ENCODE measurements around the gene CDK14.
"Not testable (repeated sequence)": the region's sequence is repeated elsewhere in the genome, so short reads cannot be mapped to it uniquely, and the experiment has no call there.

CDK14 gene

GRCh38 chr7:90597563-90598253 lies 1.6 kb downstream of the CDK14 start:
- no peak for DNase-seq

GRCh38 chr7:90599038-90599437 lies 2.9 kb downstream of the CDK14 start:
- DNase-seq, result no peak

- no peak for DNase-seq
Observed at GRCh38 chr7:90599892-90600555, 3.9 kb downstream of the CDK14 start.

GRCh38 chr7:90602303-90602702 lies 6.2 kb downstream of the CDK14 start:
- DNase-seq, result no peak

- DNase-seq, result no peak
Observed at GRCh38 chr7:90603346-90603745, 7.2 kb downstream of the CDK14 start.

- no peak for DNase-seq
Observed at GRCh38 chr7:90604383-90604782, 8.3 kb downstream of the CDK14 start.

- no peak for DNase-seq
Observed at GRCh38 chr7:90605055-90605454, 8.9 kb downstream of the CDK14 start.

GRCh38 chr7:90607196-90607595 lies 11.1 kb downstream of the CDK14 start:
- DNase-seq, result no peak

- DNase-seq, result no peak
Observed at GRCh38 chr7:90610105-90610504, 14.0 kb downstream of the CDK14 start.

GRCh38 chr7:90611115-90611514 lies 15.0 kb downstream of the CDK14 start:
- no peak for DNase-seq

GRCh38 chr7:90613088-90613498 lies 17.0 kb downstream of the CDK14 start:
- DNase-seq, result peak; percentile 37

- DNase-seq, result no peak
Observed at GRCh38 chr7:90617442-90617841, 21.3 kb downstream of the CDK14 start.

- no peak for DNase-seq
Observed at GRCh38 chr7:90618876-90619275, 22.8 kb downstream of the CDK14 start.

GRCh38 chr7:90621125-90621746 lies 25.1 kb downstream of the CDK14 start:
- DNase-seq, result no peak

- no peak for DNase-seq
Observed at GRCh38 chr7:90621747-90622140, 25.6 kb downstream of the CDK14 start.

- DNase-seq, result no peak
Observed at GRCh38 chr7:90622670-90623069, 26.5 kb downstream of the CDK14 start.

- DNase-seq, result peak; percentile 53
Observed at GRCh38 chr7:90624225-90624911, 28.2 kb downstream of the CDK14 start.

- DNase-seq, result no peak
Observed at GRCh38 chr7:90625051-90625450, 28.9 kb downstream of the CDK14 start.

GRCh38 chr7:90625562-90625961 lies 29.4 kb downstream of the CDK14 start:
- peak; percentile 92 for DNase-seq

- peak; percentile 68 for DNase-seq
Observed at GRCh38 chr7:90626013-90626412, 29.9 kb downstream of the CDK14 start.

GRCh38 chr7:90629297-90629918 lies 33.3 kb downstream of the CDK14 start:
- DNase-seq, result peak; percentile 65

- no peak for DNase-seq
Observed at GRCh38 chr7:90631502-90631901, 35.4 kb downstream of the CDK14 start.

- DNase-seq, result not testable (repeated sequence)
Observed at GRCh38 chr7:90639683-90640082, 43.6 kb downstream of the CDK14 start.
